SK-N-MC (cell line): ENCODE measurements around the gene ATXN7L2.

ENCODE experiments used
- EZH2 ChIP-seq: fragments of 200-600 bp; sonication (generic); IDR thresholded peaks from one replicate; pipeline ENCODE4 v1.6.1; 2017; ENCODE audit warnings: antibody characterized with exemption
- FOXP2 ChIP-seq: optimal IDR thresholded peaks from 2 replicates; pipeline ENCODE3; 2011; ENCODE audit warnings: mild to moderate bottlenecking, moderate library complexity; ENCODE audit not compliant: insufficient read depth; ENCODE audit errors: extremely low read length, control extremely low read depth
- POLR2AphosphoS5 ChIP-seq: IDR thresholded peaks from 2 replicates; pipeline ENCODE4 v1.6.1; 2012; ENCODE audit warnings: mild to moderate bottlenecking, low read depth, low read length, borderline replicate concordance

- TF ChIP-seq POLR2AphosphoS5 (no peak), EZH2 (no peak), FOXP2 (no peak)
Observed at GRCh38 chr1:109538827-109539555, 55.3 kb downstream of the ATXN7L2 start.
